Adipocyte (in vitro differentiated cells): ENCODE measurements around the gene PSME3.
"Not testable (repeated sequence)": the region's sequence is repeated elsewhere in the genome, so short reads cannot be mapped to it uniquely, and the experiment has no call there.

Experiments
- DNase-seq: peaks from one replicate; pipeline ENCODE4 v3.0.0-alpha.2; 2015; ENCODE audit warnings: low read depth
- H3K27me3 ChIP-seq: replicated peaks from 2 replicates; pipeline ENCODE4 v1.7.0; 2013; ENCODE audit warnings: mild to moderate bottlenecking, low read length, moderate library complexity; ENCODE audit not compliant: control insufficient read depth, insufficient read depth
- H3K36me3 ChIP-seq: 2 replicates; pipeline ENCODE4 v1.7.0; 2013; ENCODE audit warnings: low read length, mild to moderate bottlenecking, moderate library complexity; ENCODE audit not compliant: control insufficient read depth, insufficient read depth, severe bottlenecking
- H3K4me1 ChIP-seq: 2 replicates; pipeline ENCODE4 v1.7.0; 2013; ENCODE audit warnings: mild to moderate bottlenecking, low read length, moderate library complexity; ENCODE audit not compliant: control insufficient read depth, insufficient read depth
- H3K4me3 ChIP-seq: 2 replicates; pipeline ENCODE4 v1.7.0; 2013; ENCODE audit warnings: mild to moderate bottlenecking, low read length, moderate library complexity
- H3K9ac ChIP-seq: 2 replicates; pipeline ENCODE4 v1.7.0; 2013; ENCODE audit warnings: mild to moderate bottlenecking, low read length, moderate library complexity
- H3K9me3 ChIP-seq: 2 replicates; pipeline ENCODE4 v1.7.0; 2013; ENCODE audit warnings: mild to moderate bottlenecking, low read length, moderate library complexity; ENCODE audit not compliant: control insufficient read depth

The PSME3 gene

DNA sequence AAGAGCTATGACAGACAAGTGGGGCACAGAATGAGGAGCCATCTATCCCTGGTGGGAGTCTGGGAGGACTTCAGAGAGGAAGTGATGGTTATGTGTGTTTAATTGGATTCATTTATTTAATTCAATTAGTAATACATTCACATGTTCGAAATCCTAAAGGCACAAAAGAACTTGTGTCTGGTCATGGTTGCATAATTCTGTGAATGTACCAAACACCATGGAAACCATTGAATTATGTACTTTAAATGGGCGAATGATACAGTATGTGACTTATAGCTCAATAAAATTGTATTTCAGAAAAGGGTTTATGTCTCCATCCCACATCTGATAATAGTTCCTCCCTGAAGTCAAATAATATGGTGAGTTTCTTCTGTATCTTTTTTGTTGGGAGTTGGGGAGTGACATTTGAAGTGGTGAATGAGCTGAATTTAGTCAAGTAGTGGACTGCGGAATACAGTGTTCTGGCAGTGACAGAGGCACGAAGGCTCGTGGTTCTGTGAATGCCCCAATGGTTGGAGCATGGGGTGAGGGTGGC is 47.6 kb downstream of the PSME3 start:
- Histone ChIP-seq H3K4me1 (peaks cover 8% of the 10 kb centered on the region), H3K4me3 (no peak overlapping the region), H3K27me3 (peaks cover 14% of the 10 kb centered on the region), H3K9me3 (no peaks in the 10 kb centered on the region), H3K36me3 (no peaks in the 10 kb centered on the region), H3K9ac (no peak overlapping the region)
- no peak for DNase-seq

DNA sequence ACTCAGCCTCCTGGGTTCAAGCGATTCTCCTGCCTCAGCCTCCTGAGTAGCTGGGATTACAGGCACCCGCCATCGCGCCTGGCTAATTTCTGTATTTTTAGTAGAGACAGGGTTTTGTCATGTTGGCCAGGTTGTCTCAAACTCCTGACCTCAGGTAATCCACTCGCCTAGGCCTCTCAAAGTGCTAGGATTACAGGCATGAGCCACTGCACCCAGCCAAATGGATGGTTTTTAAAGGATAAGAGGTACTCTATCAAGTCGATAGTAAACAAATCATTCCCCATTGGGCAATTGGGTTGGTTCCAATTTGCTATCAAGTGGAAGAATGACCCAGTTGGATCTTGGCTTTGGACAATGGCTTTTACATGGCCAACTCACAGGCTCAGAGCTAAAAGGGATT is 48.5 kb downstream of the PSME3 start:
- H3K9me3 ChIP-seq, H3K36me3 ChIP-seq, H3K4me3 ChIP-seq, H3K9ac ChIP-seq, DNase-seq, H3K4me1 ChIP-seq: not testable (repeated sequence)
- peaks cover 14% of the 10 kb centered on the region for H3K27me3 ChIP-seq

DNA sequence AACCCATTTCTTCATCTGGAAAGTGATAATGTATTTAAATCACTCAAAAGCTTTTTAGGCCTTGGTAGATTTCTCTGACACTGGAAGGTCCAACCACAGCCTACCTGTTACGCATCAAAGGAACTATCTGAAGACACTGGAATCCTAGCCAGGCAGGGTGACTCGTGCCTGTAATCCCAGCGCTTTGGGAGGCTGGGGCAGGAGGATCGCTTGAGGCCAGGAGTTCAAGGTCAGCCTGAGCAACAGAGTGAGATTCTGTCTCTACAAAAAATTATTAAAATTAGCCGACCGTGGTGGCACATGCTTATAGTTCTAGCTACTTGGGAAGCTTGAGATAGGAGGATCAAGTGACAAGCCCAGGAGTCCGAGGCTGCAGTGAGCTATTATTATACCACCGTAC is 49.0 kb downstream of the PSME3 start:
- H3K9ac ChIP-seq, result no peak overlapping the region
- H3K9me3 ChIP-seq, result no peaks in the 10 kb centered on the region
- H3K4me3 ChIP-seq, result no peak overlapping the region
- no peak for DNase-seq
- peaks cover 13% of the 10 kb centered on the region for H3K27me3 ChIP-seq
- peaks cover 8% of the 10 kb centered on the region for H3K4me1 ChIP-seq
- H3K36me3 ChIP-seq, result no peaks in the 10 kb centered on the region

DNA sequence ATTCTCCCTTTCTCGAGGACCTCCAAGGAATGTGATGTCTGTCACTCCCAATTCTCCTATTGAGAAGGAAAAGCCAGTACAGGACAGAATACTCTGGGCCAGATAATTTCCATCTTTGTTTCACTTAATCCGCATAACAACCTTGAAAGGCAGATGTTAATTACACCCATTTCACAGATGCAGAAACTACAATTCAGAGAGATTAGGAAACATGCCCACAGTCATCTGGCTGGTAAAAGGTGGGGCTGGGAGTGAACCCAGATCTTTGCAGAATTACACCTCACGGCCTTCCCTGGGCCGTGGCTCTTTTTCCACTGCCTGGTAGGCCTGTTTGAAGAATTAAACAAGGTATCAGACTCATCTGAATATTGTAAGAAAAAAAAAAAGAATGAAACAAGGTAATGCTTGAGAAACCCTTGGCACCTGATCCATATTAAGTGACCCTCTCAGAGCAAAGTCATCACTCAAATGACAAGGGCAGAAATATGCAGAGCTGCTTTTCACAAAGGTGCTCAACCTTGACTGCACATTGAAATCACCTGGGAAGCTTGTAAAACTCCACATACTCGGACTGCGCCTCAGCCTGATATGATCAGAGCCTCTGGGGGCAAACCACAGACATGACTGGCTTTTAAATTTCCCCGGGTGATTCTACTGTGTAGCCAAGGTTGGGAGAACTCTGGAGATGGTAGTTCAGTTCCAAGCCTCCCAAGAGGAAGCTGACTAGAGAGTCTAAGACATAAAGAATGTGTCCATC is 50.8 kb downstream of the PSME3 start:
- DNase-seq, result no peak
- Histone ChIP-seq H3K27me3 (no peaks in the 10 kb centered on the region), H3K4me1 (peaks cover 11% of the 10 kb centered on the region)

DNA sequence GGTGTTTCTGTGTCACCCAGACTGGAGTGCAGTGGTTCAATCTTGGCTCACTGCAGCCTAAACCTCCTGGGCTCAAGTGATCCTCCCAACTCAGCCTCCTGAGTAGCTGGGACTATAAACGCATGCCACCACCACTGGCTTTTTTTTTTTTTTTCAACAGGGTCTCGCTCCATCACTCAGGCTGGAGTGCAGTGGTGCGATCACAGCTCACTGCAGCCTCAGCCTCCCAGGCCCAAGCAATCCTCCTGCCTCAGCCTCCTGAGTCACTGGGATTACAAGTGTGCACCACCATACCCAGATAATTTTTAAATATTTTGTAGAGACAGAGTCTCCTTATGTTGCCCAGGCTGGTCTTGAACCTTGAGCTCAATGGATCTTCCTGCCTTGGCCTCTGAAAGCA is 52.6 kb downstream of the PSME3 start:
- not testable (repeated sequence) for H3K36me3 ChIP-seq, DNase-seq, H3K9ac ChIP-seq, H3K4me3 ChIP-seq, H3K4me1 ChIP-seq, H3K9me3 ChIP-seq, H3K27me3 ChIP-seq

More for the DNA sequence above, 50.8 kb downstream of the PSME3 start:
- Histone ChIP-seq H3K36me3 (no peaks in the 10 kb centered on the region), H3K9me3 (no peaks in the 10 kb centered on the region), H3K4me3 (no peak overlapping the region), H3K9ac (no peak overlapping the region)

DNA sequence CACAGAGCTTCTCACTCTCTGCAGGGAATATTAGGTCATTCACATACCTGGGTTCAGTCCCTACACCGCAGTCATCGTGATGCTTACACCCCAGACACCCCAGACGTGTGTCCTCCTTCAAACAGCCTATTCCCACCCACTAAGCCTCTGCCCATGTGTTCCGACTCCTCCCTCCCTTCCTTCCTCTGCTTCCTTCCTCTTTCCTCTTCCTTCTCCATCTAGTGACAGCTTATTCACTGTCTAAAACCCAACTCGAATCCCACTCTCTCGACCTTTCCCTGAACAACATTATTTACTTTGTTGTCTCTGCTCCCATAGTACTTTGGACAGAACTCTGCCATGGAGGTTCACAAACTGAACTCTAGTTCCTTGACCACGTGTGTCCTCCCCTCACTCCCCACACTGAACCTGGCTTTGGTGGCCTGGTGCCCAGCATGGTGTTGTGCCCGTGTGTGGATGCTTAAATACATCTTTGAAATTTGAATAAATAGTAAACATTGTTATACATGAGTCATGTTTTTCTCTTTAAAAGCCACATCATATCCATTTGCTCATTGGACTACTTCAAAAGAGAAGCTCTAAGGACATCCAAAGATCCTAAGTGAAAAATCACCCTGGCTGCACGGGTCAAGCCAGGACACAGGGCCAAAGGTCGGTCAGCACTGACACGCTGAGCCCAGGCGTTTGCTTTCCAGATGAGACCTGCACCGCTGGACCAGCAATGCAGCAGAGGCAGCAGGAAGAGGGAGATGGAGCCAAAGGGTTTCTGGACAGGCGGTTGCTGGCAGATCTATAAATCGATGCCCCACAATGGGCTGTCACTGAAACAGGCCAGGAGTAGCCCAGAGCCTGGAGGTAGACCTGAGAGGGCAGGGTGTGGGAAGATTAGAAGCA is 53.3 kb downstream of the PSME3 start:
- no peak for DNase-seq
- Histone ChIP-seq H3K4me3 (no peak overlapping the region), H3K27me3 (no peaks in the 10 kb centered on the region), H3K9me3 (no peaks in the 10 kb centered on the region), H3K36me3 (no peaks in the 10 kb centered on the region), H3K9ac (no peak overlapping the region), H3K4me1 (peaks cover 7% of the 10 kb centered on the region)

DNA sequence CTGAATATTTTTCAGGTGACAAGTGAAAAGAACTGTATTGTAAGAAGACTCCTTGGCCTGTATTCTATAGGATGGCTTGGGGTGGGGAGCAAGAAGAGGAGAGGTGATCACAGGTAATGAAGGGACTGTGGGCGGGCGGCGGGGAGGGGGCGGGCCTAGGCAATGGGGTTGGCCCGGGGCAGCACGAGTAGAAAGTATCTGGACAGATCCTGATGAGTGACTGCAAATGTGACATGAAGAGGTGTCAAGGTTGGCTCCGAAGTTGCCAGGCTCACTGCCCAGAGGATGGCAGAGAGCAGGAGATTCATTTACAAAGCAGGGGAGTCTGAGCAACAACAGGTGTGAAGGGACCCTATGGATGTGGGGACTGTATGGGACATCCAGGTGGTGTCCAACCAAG is 56.6 kb downstream of the PSME3 start:
- Histone ChIP-seq H3K36me3 (no peaks in the 10 kb centered on the region), H3K27me3 (no peaks in the 10 kb centered on the region), H3K9ac (no peak overlapping the region), H3K4me3 (no peak overlapping the region), H3K9me3 (no peaks in the 10 kb centered on the region), H3K4me1 (peaks cover 33% of the 10 kb centered on the region)
- no peak for DNase-seq

DNA sequence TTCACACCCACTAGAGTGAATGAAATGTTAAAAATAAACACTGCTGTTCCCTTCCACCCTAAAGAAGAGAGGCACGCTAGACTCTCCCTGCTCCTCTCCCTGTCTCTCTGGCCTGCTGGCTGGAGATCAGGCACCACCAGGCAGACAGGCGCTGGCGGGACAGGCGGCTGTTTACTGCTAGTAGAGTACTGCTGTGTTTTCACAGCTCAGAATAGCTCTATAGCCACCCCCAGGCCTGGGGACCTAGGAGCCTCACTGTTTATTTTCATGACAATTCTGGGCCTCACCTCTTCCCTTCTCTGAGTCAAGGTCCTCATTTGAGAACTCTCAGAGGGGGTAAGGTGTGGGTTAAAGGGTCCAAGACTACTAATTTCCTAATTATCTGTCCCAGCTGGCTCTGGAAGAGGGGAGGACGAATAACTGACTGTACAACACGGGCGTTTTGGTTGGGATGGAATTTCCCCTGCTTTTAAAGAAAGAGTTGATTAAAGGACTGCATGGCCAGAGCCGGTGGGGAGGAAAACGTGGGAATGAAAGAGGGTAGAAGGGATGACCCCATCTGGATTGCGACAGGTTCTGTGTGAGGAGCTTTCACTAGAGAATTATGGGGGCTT is 58.4 kb downstream of the PSME3 start:
- H3K9ac ChIP-seq, result peak overlapping the region; percentile 74
- H3K4me1 ChIP-seq, result peaks cover 42% of the 10 kb centered on the region
- H3K27me3 ChIP-seq, result no peaks in the 10 kb centered on the region
- H3K36me3 ChIP-seq, result no peaks in the 10 kb centered on the region
- peak; percentile 16 for DNase-seq
- H3K9me3 ChIP-seq, result no peaks in the 10 kb centered on the region
- no peak overlapping the region for H3K4me3 ChIP-seq

DNA sequence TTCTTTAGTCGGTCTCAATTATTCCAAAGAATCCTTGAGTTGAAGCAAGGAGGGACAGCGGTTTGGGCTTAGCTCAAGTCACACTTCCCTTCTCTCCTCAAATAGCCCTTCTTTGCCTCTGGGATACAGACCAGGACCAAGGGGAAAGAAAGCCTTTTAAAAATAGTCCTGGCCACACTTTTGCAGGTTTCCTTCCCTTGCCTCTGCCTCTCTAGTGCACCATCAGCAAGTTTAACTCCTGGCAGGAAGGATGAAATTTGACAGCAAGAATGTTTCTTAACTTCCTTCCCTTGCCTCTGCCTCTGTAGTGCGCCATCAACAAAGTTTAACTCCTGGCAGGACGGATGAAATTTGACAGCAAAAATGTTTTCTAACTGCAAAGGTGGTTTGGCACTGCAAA is 60.2 kb downstream of the PSME3 start:
- Histone ChIP-seq H3K9ac (peak overlapping the region; percentile 29), H3K4me3 (no peak overlapping the region), H3K36me3 (no peaks in the 10 kb centered on the region), H3K27me3 (no peaks in the 10 kb centered on the region), H3K9me3 (no peaks in the 10 kb centered on the region), H3K4me1 (peaks cover 38% of the 10 kb centered on the region)
- DNase-seq, result no peak
